ENCODE measurements around the gene DHX38.

DHX38 gene

DNA sequence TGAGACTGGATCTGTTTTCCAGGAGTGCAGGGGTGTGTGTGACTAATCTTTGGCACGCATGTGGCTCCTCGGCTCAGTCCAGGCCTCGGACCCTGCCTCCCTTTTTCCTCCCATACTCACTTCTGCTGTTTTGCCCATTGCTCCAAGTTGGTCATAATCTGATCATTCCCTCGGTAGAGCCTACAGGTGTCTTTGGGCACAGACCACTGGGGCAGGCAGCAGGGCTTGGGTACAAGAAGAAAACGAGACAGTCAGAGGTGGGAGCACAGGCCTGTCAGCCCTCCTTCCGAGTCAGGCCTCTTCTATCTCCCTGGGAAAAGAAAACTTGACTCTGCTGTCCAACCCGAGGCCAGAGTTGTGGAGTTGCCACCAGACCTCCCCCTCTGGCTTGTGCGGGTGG, 29.8 kb downstream of the DHX38 start:
- DNase-seq, result no peak

DNA sequence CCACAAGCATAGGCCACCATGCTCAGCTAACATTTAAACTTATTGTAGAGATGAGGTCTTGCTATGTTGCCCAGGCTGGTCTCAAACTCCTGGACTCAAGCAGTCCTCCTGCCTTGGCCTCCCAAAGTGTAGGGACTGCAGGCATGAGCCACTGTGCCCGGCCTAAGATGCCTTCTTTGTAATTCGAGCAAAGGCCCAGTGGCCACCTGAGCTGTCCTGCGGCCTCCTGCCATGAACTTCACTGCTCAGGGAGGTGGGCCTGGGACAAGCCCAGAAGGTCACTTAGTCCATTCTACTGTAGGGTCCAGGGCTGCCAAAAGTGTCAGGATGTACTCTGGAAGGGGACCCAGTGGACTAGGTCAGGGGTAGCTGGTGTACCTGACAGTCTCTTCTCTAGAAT, 30.5 kb downstream of the DHX38 start:
- no peak for DNase-seq

DNA sequence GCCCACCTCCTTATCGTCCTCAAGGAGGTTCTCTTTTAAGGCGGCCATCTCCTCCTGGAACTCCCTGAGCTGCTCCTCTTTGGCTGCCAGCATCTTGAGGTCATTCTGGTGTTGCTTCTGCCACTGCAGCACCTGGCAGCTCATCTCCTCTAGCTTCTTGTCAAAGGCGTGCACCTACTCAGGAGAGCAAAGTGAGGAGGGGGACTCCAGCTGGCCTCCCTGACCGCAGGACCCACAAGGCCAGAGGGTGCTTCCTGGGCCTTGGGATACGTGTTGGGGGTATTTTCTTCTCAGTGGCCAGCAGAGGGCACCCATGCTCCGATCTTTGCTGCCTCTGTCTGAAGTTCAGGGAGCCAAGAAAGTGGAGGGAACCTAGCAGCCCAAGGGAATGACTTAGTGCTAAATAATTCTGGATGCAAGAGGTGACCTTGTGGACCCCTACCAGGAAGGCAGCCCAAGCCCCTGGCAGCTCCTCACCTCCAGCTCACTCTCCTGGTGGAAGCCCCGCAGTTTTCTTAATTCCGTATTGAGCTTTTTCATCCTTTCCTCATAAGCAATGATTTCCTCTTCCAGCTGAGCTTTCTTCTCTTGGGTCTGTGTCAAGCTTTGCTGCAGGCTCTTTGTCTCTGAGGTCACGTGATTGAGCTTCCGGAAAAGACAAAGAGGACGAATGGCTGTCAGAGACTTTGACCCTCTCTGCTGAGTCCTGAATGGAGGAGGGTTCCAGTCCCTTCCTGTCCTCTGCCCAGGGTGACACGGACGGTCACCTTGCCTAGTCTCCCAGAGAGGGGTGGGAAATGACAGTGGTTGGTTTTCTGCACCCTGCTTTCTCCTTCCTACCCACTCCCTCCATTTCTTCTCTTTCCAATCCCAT, 31.4 kb downstream of the DHX38 start:
- DNase-seq, result peak; percentile 31 to 60

- no peak for DNase-seq
Observed at GRCh38 chr16:72125635-72126428, 32.2 kb downstream of the DHX38 start.

- no peak for DNase-seq
Observed at GRCh38 chr16:72126429-72126765, 32.8 kb downstream of the DHX38 start.

GRCh38 chr16:72128701-72129100, 35.1 kb downstream of the DHX38 start:
- DNase-seq, result no peak

DNA sequence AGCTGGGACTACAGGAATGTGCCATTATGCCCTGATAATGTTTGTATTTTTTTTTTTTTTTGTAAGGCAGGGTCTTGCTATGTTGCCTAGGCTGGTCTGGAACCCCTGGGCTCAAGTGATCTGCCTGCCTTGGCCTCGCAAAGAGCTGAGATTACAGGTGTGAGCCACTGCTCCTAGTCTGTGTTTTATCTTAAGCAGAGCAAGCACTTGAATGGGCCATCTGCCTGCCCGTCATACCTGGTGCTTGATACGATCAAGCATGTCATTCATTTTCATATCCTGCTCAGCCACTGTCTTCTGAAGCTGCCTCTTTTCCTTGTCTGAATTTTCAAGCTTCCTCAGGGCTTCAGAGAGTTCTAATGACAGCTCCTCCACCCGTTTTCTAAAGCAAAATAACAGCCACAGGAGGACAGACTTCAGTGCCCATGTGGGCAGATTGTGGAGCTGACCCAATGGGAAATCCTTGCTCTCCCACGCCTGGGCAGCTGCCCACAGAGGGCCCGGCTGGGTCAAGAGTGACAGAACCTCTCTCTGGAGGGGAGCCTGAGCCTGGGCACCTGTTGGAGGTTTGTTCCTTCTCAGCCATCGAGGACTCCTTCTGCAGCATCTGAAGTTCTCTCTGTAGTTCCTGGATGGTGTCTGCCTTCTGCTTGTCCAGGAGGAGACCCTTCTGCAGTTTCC, 36.5 kb downstream of the DHX38 start:
- DNase-seq, result no peak

GRCh38 chr16:72131036-72131435, 37.4 kb downstream of the DHX38 start:
- no peak for DNase-seq

DNA sequence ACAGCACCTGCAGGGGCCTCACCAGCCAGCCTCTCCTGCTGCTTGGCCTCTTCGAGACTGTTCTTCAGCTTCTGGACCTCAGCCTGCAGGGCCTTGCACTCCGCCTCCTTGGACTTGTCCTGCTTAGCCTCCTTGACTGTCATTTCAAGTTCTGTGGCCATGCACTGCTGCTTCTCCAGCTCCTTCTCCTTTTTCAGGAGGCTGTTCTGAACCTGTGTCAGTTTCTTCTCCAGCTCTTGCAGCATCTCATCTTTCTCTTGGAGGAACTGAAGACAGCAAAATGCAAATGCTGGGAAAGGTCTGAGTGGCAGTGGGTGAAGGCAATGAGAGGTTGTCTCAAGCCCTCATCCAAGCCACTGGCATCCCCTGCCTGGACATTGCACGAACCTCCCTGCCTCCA, 39.1 kb downstream of the DHX38 start:
- no peak for DNase-seq

- DNase-seq, result no peak
Observed at GRCh38 chr16:72134507-72134906, 40.9 kb downstream of the DHX38 start.

DNA sequence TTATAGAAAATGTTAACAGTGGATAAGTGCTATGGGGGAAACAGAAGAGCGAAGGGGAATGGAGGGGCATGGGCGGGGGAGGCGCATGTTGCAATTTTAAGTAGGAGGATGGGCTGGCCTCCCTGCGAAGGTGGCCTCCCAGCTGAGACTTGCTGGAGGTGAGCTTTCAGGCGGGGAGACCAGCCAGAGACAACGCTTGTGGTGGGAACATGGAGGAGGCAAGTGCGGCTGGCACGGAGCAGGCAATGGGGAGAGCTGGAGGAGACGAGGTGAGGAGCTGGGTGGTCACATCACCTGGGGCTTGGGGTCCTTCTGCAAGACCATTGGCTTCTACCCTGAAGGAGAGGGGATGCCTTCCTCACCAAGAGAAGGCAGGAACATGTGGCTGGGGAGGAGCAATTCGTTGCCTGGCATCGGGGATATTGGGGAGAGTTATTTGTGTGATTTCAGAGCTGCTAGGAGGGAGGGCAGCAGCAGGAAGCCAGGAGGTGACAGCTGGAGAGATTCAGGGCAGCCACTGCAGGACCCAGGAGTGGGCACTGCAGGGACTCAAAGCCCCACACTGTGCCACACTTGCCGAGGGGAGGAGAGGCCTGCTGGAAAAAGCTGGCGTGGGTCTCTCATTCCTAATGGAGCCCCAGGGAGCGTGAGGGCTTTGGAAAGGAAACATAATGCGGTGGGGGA, 43.9 kb downstream of the DHX38 start:
- DNase-seq, result no peak

GRCh38 chr16:72138064-72138572, 44.5 kb downstream of the DHX38 start:
- no peak for DNase-seq

DNA sequence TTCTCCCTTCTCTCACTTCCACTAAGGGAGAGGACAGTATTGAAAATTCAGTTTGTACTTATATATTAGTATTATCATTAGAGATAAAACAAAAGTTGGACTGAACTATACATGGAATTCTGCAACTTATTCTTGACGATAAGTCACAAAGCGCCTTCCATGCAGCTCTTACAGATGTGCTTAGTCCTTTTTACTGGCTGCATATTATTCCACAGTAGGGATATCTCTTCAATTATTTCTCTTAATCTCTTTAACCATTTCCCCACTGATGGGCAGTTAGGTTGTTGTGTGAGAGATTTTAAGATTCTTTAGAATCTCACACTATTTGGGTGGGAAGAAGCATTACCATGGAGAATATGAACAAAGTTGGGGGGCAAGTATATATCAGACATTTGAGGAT, 46.3 kb downstream of the DHX38 start:
- DNase-seq, result no peak

- no peak for DNase-seq
Observed at GRCh38 chr16:72142476-72142875, 48.8 kb downstream of the DHX38 start.

DNA sequence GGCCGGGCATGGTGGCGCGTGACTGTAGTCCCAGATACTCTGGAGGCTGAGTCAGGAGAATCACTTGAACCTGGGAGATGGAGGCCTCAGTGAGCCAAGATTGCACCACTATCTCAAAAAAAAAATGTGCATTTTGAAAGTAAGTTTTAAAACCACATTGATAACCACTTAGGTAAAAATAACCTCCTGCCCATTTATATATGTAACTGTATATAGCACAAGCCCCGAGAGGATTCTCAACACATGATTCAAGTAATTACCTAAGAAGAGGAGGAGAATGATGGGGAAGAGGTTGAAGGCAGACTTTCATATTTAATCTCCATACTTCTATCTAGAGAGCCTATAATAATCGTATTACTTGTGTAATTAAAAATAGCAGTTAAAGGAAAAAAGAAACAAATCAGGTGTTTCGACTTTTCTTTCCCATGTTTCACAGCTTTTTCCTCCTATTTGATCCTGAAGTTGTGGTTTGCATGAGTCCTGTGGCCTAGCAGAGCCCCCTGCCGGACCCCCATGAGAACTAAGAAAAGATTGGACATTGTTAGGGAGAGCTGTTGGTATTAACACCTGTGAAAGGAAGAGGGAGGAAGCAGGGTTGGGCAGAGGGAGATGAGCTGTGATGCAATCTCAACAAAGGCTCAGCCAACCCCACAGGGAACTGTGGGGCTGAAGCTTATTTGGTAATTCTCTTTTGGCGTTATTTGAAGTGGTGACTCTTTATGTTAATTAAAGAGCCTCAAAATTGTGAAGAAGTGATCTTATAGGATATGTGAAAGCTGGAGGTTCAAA, 56.2 kb downstream of the DHX38 start:
- DNase-seq, result no peak

DNA sequence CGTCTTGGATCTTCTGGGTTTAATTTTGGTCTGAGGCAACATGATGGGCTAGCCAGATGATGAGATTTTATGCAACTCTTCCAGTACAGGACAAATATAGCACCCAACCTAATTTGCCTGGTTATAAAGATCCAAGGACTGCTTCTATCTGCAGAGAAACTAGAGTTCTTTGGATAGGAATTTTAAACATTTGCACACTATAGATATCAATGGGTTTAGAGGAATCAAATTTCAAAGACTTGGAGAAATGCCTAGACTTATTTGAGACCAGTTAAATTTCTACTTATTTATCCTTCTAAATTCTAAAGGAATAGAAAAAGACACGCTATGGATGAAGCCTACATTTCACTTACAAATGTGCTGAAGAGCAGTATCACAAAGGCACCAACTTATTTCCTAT, 65.7 kb downstream of the DHX38 start:
- DNase-seq, result no peak

- no peak for DNase-seq
Observed at GRCh38 chr16:72159801-72160200, 66.2 kb downstream of the DHX38 start.

DNA sequence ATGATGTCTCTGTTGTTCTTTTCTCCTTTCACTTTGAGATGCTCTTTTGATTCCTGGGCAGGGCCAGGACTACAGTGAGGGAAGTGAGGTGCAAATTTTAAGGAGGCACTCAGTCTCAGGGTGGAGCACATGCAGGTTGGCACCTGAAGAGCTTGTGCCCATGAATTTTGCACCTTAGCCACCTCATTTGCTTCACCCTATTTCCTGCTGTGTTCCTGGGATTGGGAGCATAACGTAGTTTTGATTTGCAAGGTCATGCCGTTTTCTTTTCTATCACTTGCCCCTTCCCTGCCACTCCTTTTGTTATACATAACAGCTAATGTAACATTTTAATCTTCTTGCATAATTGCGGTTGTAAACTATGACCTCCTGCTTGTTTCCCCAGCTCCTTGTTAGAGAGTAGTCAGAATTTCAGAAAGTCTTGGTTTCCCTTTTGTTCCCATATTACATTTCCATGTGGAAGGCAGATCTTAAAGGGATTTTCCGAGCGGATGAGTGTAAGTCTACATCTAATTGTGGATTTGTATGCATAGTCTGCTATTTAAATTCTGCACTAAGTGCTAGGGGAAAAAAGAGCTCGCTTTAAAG, 68.6 kb downstream of the DHX38 start:
- no peak for DNase-seq

Measured in bone marrow (tissue), 2 donors.